Measurements from ENCODE around the gene ANXA1. TPM values are rescaled to one million over a fixed set of nuclear protein-coding genes. Genes with fewer than 3 reads are reported as not detected.

ANXA1 gene
- total and polyA plus RNA-seq, 2 donors = 221 to 353 TPM

GRCh38 chr9:73149371-73150067 lies 2.1 kb upstream of the ANXA1 start:
- Histone ChIP-seq H3K27ac (ENCODE audit: low read depth) (peak overlapping the region; percentile 10), H3K4me3 (ENCODE audit: low read depth, low read length) (no peak overlapping the region), H3K4me1 (ENCODE audit: insufficient read depth) (peaks cover 1% of the 10 kb centered on the region), H3K36me3 (ENCODE audit: insufficient read depth) (no peaks in the 10 kb centered on the region)
- no peak for DNase-seq (ENCODE audit: extremely low spot score)
- WGBS = 11% methylated on average over 4 of the region's 4 CpGs

- no peaks in the 10 kb centered on the region for H3K36me3 ChIP-seq (ENCODE audit: insufficient read depth)
- H3K27ac ChIP-seq (ENCODE audit: low read depth) = no peak overlapping the region
- DNase-seq (ENCODE audit: extremely low spot score) = no peak
- peak overlapping the region; percentile 54 for H3K4me3 ChIP-seq (ENCODE audit: low read depth, low read length)
- peaks cover 3% of the 10 kb centered on the region for H3K4me1 ChIP-seq (ENCODE audit: insufficient read depth)
Observed at GRCh38 chr9:73152543-73152844, 829 bp downstream of the ANXA1 start.

- H3K4me3 ChIP-seq (ENCODE audit: low read depth, low read length) = peak overlapping the region; percentile 28
- DNase-seq (ENCODE audit: extremely low spot score) = no peak
- WGBS = 43% methylated on average over 2 of the region's 2 CpGs
- peak overlapping the region; percentile 73 for H3K27ac ChIP-seq (ENCODE audit: low read depth)
- peaks cover 3% of the 10 kb centered on the region for H3K4me1 ChIP-seq (ENCODE audit: insufficient read depth)
- no peaks in the 10 kb centered on the region for H3K36me3 ChIP-seq (ENCODE audit: insufficient read depth)
Observed at GRCh38 chr9:73152953-73153352, 1.3 kb downstream of the ANXA1 start.

- Histone ChIP-seq H3K4me3 (ENCODE audit: low read depth, low read length) (peak overlapping the region; percentile 24), H3K36me3 (ENCODE audit: insufficient read depth) (peaks cover under 1% of the 10 kb centered on the region), H3K4me1 (ENCODE audit: insufficient read depth) (peaks cover 3% of the 10 kb centered on the region), H3K27ac (ENCODE audit: low read depth) (peak overlapping the region; percentile 28)
- 49% methylated on average over 4 of the region's 4 CpGs for WGBS
- DNase-seq (ENCODE audit: extremely low spot score) = no peak
Observed at GRCh38 chr9:73153793-73154227, 2.1 kb downstream of the ANXA1 start.

GRCh38 chr9:73154271-73154670 lies 2.6 kb downstream of the ANXA1 start:
- Histone ChIP-seq H3K27ac (ENCODE audit: low read depth) (no peak overlapping the region), H3K4me1 (ENCODE audit: insufficient read depth) (peaks cover 3% of the 10 kb centered on the region), H3K4me3 (ENCODE audit: low read depth, low read length) (peak overlapping the region; percentile 24), H3K36me3 (ENCODE audit: insufficient read depth) (peaks cover 2% of the 10 kb centered on the region)
- no peak for DNase-seq (ENCODE audit: extremely low spot score)
- 84% methylated on average over 8 of the region's 8 CpGs for WGBS

- WGBS = 73% methylated on average over 2 of the region's 2 CpGs
- Histone ChIP-seq H3K36me3 (ENCODE audit: insufficient read depth) (peaks cover 2% of the 10 kb centered on the region), H3K4me1 (ENCODE audit: insufficient read depth) (peaks cover 3% of the 10 kb centered on the region), H3K27ac (ENCODE audit: low read depth) (peak overlapping the region; percentile 23), H3K4me3 (ENCODE audit: low read depth, low read length) (no peak overlapping the region)
- no peak for DNase-seq (ENCODE audit: extremely low spot score)
Observed at GRCh38 chr9:73154722-73155121, 3.1 kb downstream of the ANXA1 start.

- Histone ChIP-seq H3K36me3 (ENCODE audit: insufficient read depth) (peaks cover 2% of the 10 kb centered on the region), H3K4me1 (ENCODE audit: insufficient read depth) (peaks cover 3% of the 10 kb centered on the region), H3K27ac (ENCODE audit: low read depth) (peak overlapping the region; percentile 23), H3K4me3 (ENCODE audit: low read depth, low read length) (no peak overlapping the region)
- WGBS = 36% methylated on average over 3 of the region's 3 CpGs
- DNase-seq (ENCODE audit: extremely low spot score) = no peak
Observed at GRCh38 chr9:73155377-73155776, 3.7 kb downstream of the ANXA1 start.

GRCh38 chr9:73155968-73156864 lies 4.6 kb downstream of the ANXA1 start:
- Histone ChIP-seq H3K4me1 (ENCODE audit: insufficient read depth) (peaks cover 3% of the 10 kb centered on the region), H3K4me3 (ENCODE audit: low read depth, low read length) (no peak overlapping the region), H3K36me3 (ENCODE audit: insufficient read depth) (peaks cover 2% of the 10 kb centered on the region), H3K27ac (ENCODE audit: low read depth) (no peak overlapping the region)
- DNase-seq (ENCODE audit: extremely low spot score) = no peak
- WGBS = 65% methylated on average over 4 of the region's 4 CpGs

GRCh38 chr9:73156865-73157187 lies 5.2 kb downstream of the ANXA1 start:
- no peak for DNase-seq (ENCODE audit: extremely low spot score)
- Histone ChIP-seq H3K27ac (ENCODE audit: low read depth) (no peak overlapping the region), H3K4me3 (ENCODE audit: low read depth, low read length) (no peak overlapping the region), H3K36me3 (ENCODE audit: insufficient read depth) (peaks cover 2% of the 10 kb centered on the region), H3K4me1 (ENCODE audit: insufficient read depth) (peaks cover 3% of the 10 kb centered on the region)

GRCh38 chr9:73157811-73158210 lies 6.1 kb downstream of the ANXA1 start:
- WGBS = 77% methylated on average over 2 of the region's 2 CpGs
- Histone ChIP-seq H3K36me3 (ENCODE audit: insufficient read depth) (peaks cover 2% of the 10 kb centered on the region), H3K4me3 (ENCODE audit: low read depth, low read length) (no peak overlapping the region), H3K4me1 (ENCODE audit: insufficient read depth) (peaks cover 3% of the 10 kb centered on the region), H3K27ac (ENCODE audit: low read depth) (peak overlapping the region; percentile 2)
- DNase-seq (ENCODE audit: extremely low spot score) = no peak

- no peak overlapping the region for H3K27ac ChIP-seq (ENCODE audit: low read depth)
- 88% methylated on average over 6 of the region's 6 CpGs for WGBS
- no peak for DNase-seq (ENCODE audit: extremely low spot score)
- peaks cover 2% of the 10 kb centered on the region for H3K36me3 ChIP-seq (ENCODE audit: insufficient read depth)
- H3K4me3 ChIP-seq (ENCODE audit: low read depth, low read length) = no peak overlapping the region
- H3K4me1 ChIP-seq (ENCODE audit: insufficient read depth) = peaks cover 3% of the 10 kb centered on the region
Observed at GRCh38 chr9:73158723-73159122, 7.1 kb downstream of the ANXA1 start.

GRCh38 chr9:73160868-73161267 lies 9.2 kb downstream of the ANXA1 start:
- Histone ChIP-seq H3K36me3 (ENCODE audit: insufficient read depth) (peaks cover 2% of the 10 kb centered on the region), H3K4me3 (ENCODE audit: low read depth, low read length) (no peak overlapping the region), H3K27ac (ENCODE audit: low read depth) (no peak overlapping the region), H3K4me1 (ENCODE audit: insufficient read depth) (no peaks in the 10 kb centered on the region)
- WGBS = 96% methylated on average over 5 of the region's 5 CpGs
- DNase-seq (ENCODE audit: extremely low spot score) = no peak

GRCh38 chr9:73162987-73163768 lies 11.5 kb downstream of the ANXA1 start:
- WGBS = 73% methylated on average over 6 of the region's 6 CpGs
- H3K4me3 ChIP-seq (ENCODE audit: low read depth, low read length) = no peak overlapping the region
- no peak overlapping the region for H3K27ac ChIP-seq (ENCODE audit: low read depth)
- peaks cover 3% of the 10 kb centered on the region for H3K36me3 ChIP-seq (ENCODE audit: insufficient read depth)
- no peaks in the 10 kb centered on the region for H3K4me1 ChIP-seq (ENCODE audit: insufficient read depth)
- DNase-seq (ENCODE audit: extremely low spot score) = no peak

GRCh38 chr9:73165911-73166310 lies 14.2 kb downstream of the ANXA1 start:
- Histone ChIP-seq H3K4me1 (ENCODE audit: insufficient read depth) (no peaks in the 10 kb centered on the region), H3K27ac (ENCODE audit: low read depth) (no peak overlapping the region), H3K4me3 (ENCODE audit: low read depth, low read length) (no peak overlapping the region), H3K36me3 (ENCODE audit: insufficient read depth) (peaks cover 2% of the 10 kb centered on the region)
- WGBS = 94% methylated on average over 2 of the region's 2 CpGs
- DNase-seq (ENCODE audit: extremely low spot score) = no peak
